ENCODE data around the gene FRMD1. TPM values are rescaled to one million over a fixed set of nuclear protein-coding genes. Genes with fewer than 3 reads are reported as not detected.

FRMD1 gene
- total and polyA plus RNA-seq, 2 of the 8 experiments (the other 6 are each of a cell fraction or from before 2014, with no cell fraction given) = 0.36 TPM; not detected in 1

- H4K91ac ChIP-seq (replicated peaks; ENCODE audit: insufficient read length, low read length) = no peak overlapping the region
- DNase-seq (ENCODE audit: low read depth in 1 of 2, low spot score in 2 of 2) (no peak), FAIRE-seq (no peak)
- H2BK20ac ChIP-seq (ENCODE audit: low read length) = no peak overlapping the region
- no peak overlapping the region for H4K8ac ChIP-seq (ENCODE audit: extremely low read depth, insufficient read depth, low read length)
- H3K4me2 ChIP-seq (ENCODE audit: insufficient read depth in 1 of 2, low read depth in 2 of 2, low read length in 2 of 2) = no peak overlapping the region
- no peaks in the 10 kb centered on the region for H3K9me3 ChIP-seq (ENCODE audit: insufficient read depth in 2 of 2, low read depth in 1 of 2, low read length in 1 of 2)
- H3K27me3 ChIP-seq (replicated peaks in 1 of 4; ENCODE audit: control insufficient read depth in 3 of 4, extremely low read depth in 1 of 4, insufficient read depth in 3 of 4, low read length in 3 of 4) = peaks cover 0 to 2% (median 0%) of the 10 kb centered on the region in 4 experiments; a peak in 2 of 7 replicates
- H3K23ac ChIP-seq (ENCODE audit: insufficient read length) = no peak overlapping the region
- H3K14ac ChIP-seq (ENCODE audit: insufficient read length) = no peak overlapping the region
- no peak overlapping the region for H2BK12ac ChIP-seq (ENCODE audit: low read depth, low read length)
- H3K4ac ChIP-seq (replicated peaks; ENCODE audit: insufficient read length, low read depth, low read length) = no peak overlapping the region
- H2BK5ac ChIP-seq (ENCODE audit: low read depth, low read length) = no peak overlapping the region
- no peaks in the 10 kb centered on the region for H3K79me1 ChIP-seq (ENCODE audit: low read depth, low read length)
- H3K9ac ChIP-seq (replicated peaks in 1 of 4; ENCODE audit: extremely low read depth in 1 of 4, low read depth in 3 of 4, low read length in 3 of 4) = no peak overlapping the region
- no peak overlapping the region for H3K27ac ChIP-seq (ENCODE audit: low read depth, low read length)
- H3K4me3 ChIP-seq (ENCODE audit: extremely low read depth in 1 of 4, insufficient read depth in 2 of 4, low read depth in 3 of 4, low read length in 4 of 4) = no peak overlapping the region
- 84% methylated on average over 12 of the region's 12 CpGs; no CpG with 5 or more reads in 1 of the 2 experiments for WGBS, 2 experiments (ENCODE audit: extremely low coverage in 1 of 2, insufficient coverage in 1 of 2, insufficient read length in 1 of 2, insufficient replicate concordance in 2 of 2, low coverage in 1 of 2, low lambda C conversion rate in 2 of 2, missing lambda C conversion rate in 1 of 2)
- no peak overlapping the region for H4K5ac ChIP-seq (ENCODE audit: insufficient read length, low read depth, low read length)
- TF ChIP-seq HDAC6 (IDR thresholded peaks at IDR 0.05; ENCODE audit: low read depth, low read length) (no peak), CBX8 (IDR thresholded peaks at IDR 0.05; ENCODE audit: borderline replicate concordance, low read depth, low read length) (no peak), ATF3 (IDR thresholded peaks at IDR 0.05; ENCODE audit: insufficient read depth, low read depth, low read length) (no peak), SAP30 (IDR thresholded peaks at IDR 0.05; ENCODE audit: insufficient read depth, insufficient replicate concordance, low read length) (no peak), MAFK (IDR thresholded peaks at IDR 0.05; ENCODE audit: low read depth, low read length) (no peak), E2F6 (IDR thresholded peaks at IDR 0.05) (no peak), TAF7 (optimal IDR thresholded peaks at IDR 0.05; ENCODE audit: borderline replicate concordance, low read depth, low read length) (no peak), SIX5 (IDR thresholded peaks at IDR 0.05; ENCODE audit: low read depth, low read length) (no peak), CTBP2 (IDR thresholded peaks at IDR 0.05; ENCODE audit: borderline replicate concordance, insufficient read depth, insufficient read length, low read length) (no peak)
- peaks cover 0 to 18% (median 11%) of the 10 kb centered on the region in 4 experiments; a peak in 6 of 7 replicates for H3K4me1 ChIP-seq (replicated peaks in 1 of 4; ENCODE audit: control insufficient read depth in 3 of 4, insufficient read depth in 4 of 4, low read length in 3 of 4)
- ChIA-PET POLR2A (ENCODE audit: partially characterized antibody) (no interaction called here), CTCF (ENCODE audit: partially characterized antibody) (interaction anchor here (1.0 to 1.4 kb wide), 3 partner anchors 24 to 34 kb away, joined by 3 to 5 read pairs (median 3); no protein-coding TSS in a partner anchor)
- no peaks in the 10 kb centered on the region for H3K36me3 ChIP-seq (ENCODE audit: control insufficient read depth in 2 of 4, insufficient read depth in 4 of 4, low read length in 3 of 4)
- H2BK15ac ChIP-seq (ENCODE audit: low read length) = no peak overlapping the region
- H3K23me2 ChIP-seq (ENCODE audit: low read depth, low read length) = no peaks in the 10 kb centered on the region
- no peak overlapping the region for H3K56ac ChIP-seq (replicated peaks; ENCODE audit: insufficient read length, low read depth, low read length)
- no peak overlapping the region for H2AK5ac ChIP-seq (ENCODE audit: low read depth, low read length)
- no peaks in the 10 kb centered on the region for H3K79me2 ChIP-seq (ENCODE audit: control insufficient read depth in 1 of 2, insufficient read depth in 2 of 2, low read length in 2 of 2)
- H2AFZ ChIP-seq (ENCODE audit: low read length) = no peak overlapping the region
- no peaks in the 10 kb centered on the region for H4K20me1 ChIP-seq (replicated peaks in 1 of 2; ENCODE audit: control insufficient read depth in 1 of 2, insufficient read depth in 2 of 2, low read length in 2 of 2)
- H3K18ac ChIP-seq (ENCODE audit: extremely low read depth, low read length) = no peak overlapping the region
- no peak overlapping the region for H2BK120ac ChIP-seq (replicated peaks; ENCODE audit: low read depth, low read length)
Observed at GRCh38 chr6:168093071-168093505, 14.1 kb upstream of the FRMD1 start.
